Activated B cell treated with CpG ODN at 0.5 μM for 24 hours (primary cell): ENCODE results near the gene CALCOCO1. TPM values are rescaled to one million over a fixed set of nuclear protein-coding genes. Genes with fewer than 3 reads are reported as not detected.
A peak's percentile ranks its signal among the peaks of the same experiment; 100 is the strongest.
"Not testable (repeated sequence)": the region's sequence is repeated elsewhere in the genome, so short reads cannot be mapped to it uniquely, and the experiment has no call there.

ENCODE experiments used
- ATAC-seq: fragments of 200-7000 bp; cut with Tn5 transposase; one replicate; pipeline ENCODE4 v1.10.0; 2021; ENCODE audit warnings: low read depth, mild to moderate bottlenecking, moderate library complexity
- CTCF ChIA-PET: fragments of 350-600 bp; sonication (Branson Sonifier 250); formaldehyde crosslinking; loops from one replicate; lab custom pipeline; 2021; ENCODE audit warnings: antibody characterized with exemption; lab: Charles Lee
- POLR2A ChIA-PET: fragments of 350-600 bp; sonication (Branson Sonifier 250); formaldehyde crosslinking; loops from one replicate; lab custom pipeline; 2021; ENCODE audit warnings: antibody characterized with exemption; lab: Charles Lee
- DNase-seq: peaks from one replicate; pipeline ENCODE4 v3.0.0; 2022
- H3K27ac Mint-ChIP-seq: one replicate; pipeline ENCODE4 v1.8.0; 2020; ENCODE audit warnings: mixed read lengths
- H3K27me3 Mint-ChIP-seq: one replicate; pipeline ENCODE4 v1.8.0; 2021; ENCODE audit warnings: mixed read lengths
- H3K36me3 Mint-ChIP-seq: one replicate; pipeline ENCODE4 v1.8.0; 2021; ENCODE audit warnings: low read depth, mixed read lengths
- H3K4me1 Mint-ChIP-seq: one replicate; pipeline ENCODE4 v1.8.0; 2021; ENCODE audit warnings: mixed read lengths
- H3K4me3 Mint-ChIP-seq: one replicate; pipeline ENCODE4 v1.8.0; 2020; ENCODE audit warnings: mild to moderate bottlenecking, mixed read lengths
- H3K9me3 Mint-ChIP-seq: one replicate; pipeline ENCODE4 v1.8.0; 2020; ENCODE audit warnings: mixed read lengths
- intact Hi-C: fragments of 100-400 bp; cut with micrococcal nuclease; formaldehyde crosslinking; loops from one replicate; pipeline ENCODE4 v1.15.1; 2024
- total RNA-seq: library from RNA; stranded (reverse); gene quantifications from 2 replicates; pipeline ENCODE4 v1.2.3, GENCODE V29; 2022
- TF ChIP-seq, protein P1 (sequence below): fragments of 200-600 bp; IDR thresholded peaks from one replicate; pipeline ENCODE4 v1.8.0; 2022; ENCODE audit warnings: antibody characterized with exemption, mild to moderate bottlenecking

Gene CALCOCO1
- total RNA-seq, 1 donor from 2014 or later = 59.5 TPM

DNA sequence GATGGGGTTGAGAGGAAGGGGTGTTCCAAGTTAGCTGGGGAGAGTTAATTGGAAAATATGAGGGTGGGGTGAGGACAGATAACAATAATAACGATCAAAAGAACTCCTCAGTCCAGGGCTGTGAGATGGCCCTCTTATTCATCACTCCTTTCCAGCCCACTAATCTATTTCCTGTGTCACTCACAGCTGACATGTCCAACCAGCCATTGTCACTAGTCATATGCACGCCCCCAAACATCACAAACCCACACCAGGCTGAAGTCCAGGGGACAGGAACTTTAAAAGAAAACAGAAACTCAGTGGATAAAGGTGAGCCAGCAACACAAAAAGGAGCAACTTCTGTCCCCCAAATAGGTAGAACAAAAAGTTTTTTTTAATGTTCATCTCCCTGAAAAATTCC lies 911 bp downstream of the CALCOCO1 start:
- TF ChIP-seq, protein P1, sequence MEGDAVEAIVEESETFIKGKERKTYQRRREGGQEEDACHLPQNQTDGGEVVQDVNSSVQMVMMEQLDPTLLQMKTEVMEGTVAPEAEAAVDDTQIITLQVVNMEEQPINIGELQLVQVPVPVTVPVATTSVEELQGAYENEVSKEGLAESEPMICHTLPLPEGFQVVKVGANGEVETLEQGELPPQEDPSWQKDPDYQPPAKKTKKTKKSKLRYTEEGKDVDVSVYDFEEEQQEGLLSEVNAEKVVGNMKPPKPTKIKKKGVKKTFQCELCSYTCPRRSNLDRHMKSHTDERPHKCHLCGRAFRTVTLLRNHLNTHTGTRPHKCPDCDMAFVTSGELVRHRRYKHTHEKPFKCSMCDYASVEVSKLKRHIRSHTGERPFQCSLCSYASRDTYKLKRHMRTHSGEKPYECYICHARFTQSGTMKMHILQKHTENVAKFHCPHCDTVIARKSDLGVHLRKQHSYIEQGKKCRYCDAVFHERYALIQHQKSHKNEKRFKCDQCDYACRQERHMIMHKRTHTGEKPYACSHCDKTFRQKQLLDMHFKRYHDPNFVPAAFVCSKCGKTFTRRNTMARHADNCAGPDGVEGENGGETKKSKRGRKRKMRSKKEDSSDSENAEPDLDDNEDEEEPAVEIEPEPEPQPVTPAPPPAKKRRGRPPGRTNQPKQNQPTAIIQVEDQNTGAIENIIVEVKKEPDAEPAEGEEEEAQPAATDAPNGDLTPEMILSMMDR = no peak
- POLR2A ChIA-PET = no interaction called here
- peaks cover 24% of the 10 kb centered on the region for H3K4me1 Mint-ChIP-seq
- CTCF ChIA-PET = interaction anchor here (1.8 to 13.0 kb wide), 2 partner anchors 19 to 51 kb away, joined by 4 to 138 read pairs; partner anchors contain the start of gene ATP5MC2
- ATAC-seq (no peak), DNase-seq (no peak)
- no peak overlapping the region for H3K27ac Mint-ChIP-seq
- no peaks in the 10 kb centered on the region for H3K27me3 Mint-ChIP-seq
- intact Hi-C loops = loop anchor here (2.0 to 10.0 kb wide), 6 partner anchors 16 to 668 kb away; partner anchors contain the start of genes AAAS, CBX5, HNRNPA1 and HOXC4
- no peaks in the 10 kb centered on the region for H3K9me3 Mint-ChIP-seq
- H3K4me3 Mint-ChIP-seq = peak overlapping the region; percentile 97
- peaks cover 37% of the 10 kb centered on the region for H3K36me3 Mint-ChIP-seq

DNA sequence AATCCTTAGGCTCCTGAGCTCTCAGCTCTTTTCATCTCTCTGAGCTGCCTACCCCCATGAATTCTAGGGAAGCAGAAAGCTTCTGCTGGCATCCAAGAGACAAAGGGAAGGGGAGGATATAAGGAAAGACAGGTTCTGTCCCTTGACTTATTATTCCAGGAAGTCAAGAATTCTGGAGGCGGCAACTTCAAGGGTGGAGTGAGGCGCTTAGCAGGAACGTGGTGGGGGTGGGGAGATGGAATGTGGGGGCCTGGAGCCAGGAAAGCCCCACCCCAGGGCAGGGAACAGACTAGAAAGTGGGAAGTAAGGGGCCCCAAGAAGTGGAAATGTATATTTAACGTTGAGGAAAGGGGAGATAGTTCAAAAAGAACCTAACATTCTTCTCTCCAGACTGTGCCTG lies 1.4 kb downstream of the CALCOCO1 start:
- Mint-ChIP-seq H3K36me3 (peaks cover 42% of the 10 kb centered on the region), H3K9me3 (no peaks in the 10 kb centered on the region), H3K4me1 (peaks cover 24% of the 10 kb centered on the region), H3K4me3 (peak overlapping the region; percentile 24), H3K27me3 (no peaks in the 10 kb centered on the region), H3K27ac (no peak overlapping the region)
- TF ChIP-seq, protein P1 = no peak
- CTCF ChIA-PET = interaction anchor here (13.0 kb wide), 1 partner anchor 19 kb away, joined by 138 read pairs; no protein-coding TSS in a partner anchor
- POLR2A ChIA-PET = no interaction called here
- DNase-seq = no peak
- intact Hi-C loops = loop anchor here (2.0 to 10.0 kb wide), 6 partner anchors 17 to 669 kb away; partner anchors contain the start of genes AAAS, CBX5, HNRNPA1 and HOXC4
- no peak for ATAC-seq

DNA sequence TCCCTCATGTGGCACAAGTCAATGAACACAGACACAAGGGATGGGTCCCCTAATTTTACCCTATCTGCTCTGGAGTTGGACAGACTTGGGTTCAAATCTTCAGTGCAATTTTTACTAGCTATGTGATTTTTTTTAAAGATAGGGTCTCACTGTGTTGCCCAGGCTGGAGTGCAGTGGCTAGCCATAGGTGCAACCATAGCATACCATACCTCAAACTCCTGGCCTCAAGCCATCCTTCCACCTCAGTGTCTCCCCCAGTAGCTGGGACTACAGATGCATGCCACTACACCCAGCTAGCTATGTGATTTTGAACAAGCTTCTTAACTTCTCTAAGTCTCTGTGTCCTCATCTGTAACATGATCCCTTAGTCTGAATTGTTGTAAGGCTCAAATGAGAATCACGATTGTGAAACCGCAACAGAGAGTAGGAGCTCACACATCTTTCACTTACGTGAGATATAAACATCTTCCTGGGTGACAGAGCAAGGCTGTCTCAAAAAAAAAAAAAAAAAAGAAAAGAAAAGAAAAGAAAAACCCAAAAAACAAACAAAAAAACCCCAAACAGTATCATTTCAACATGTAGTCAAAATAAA lies 4.7 kb downstream of the CALCOCO1 start:
- ATAC-seq (no peak), DNase-seq (no peak)
- Mint-ChIP-seq H3K9me3 (no peaks in the 10 kb centered on the region), H3K36me3 (peaks cover 59% of the 10 kb centered on the region), H3K27ac (no peak overlapping the region), H3K4me1 (peaks cover 18% of the 10 kb centered on the region), H3K4me3 (no peak overlapping the region), H3K27me3 (no peaks in the 10 kb centered on the region)
- CTCF ChIA-PET = interaction anchor here (1.1 kb wide), 1 partner anchor 21 kb away, joined by 6 read pairs; no protein-coding TSS in a partner anchor
- TF ChIP-seq, protein P1 = no peak
- POLR2A ChIA-PET = no interaction called here
- intact Hi-C loops = loop anchor here (10.0 kb wide), 2 partner anchors 398 to 672 kb away; partner anchors contain the start of gene AAAS

DNA sequence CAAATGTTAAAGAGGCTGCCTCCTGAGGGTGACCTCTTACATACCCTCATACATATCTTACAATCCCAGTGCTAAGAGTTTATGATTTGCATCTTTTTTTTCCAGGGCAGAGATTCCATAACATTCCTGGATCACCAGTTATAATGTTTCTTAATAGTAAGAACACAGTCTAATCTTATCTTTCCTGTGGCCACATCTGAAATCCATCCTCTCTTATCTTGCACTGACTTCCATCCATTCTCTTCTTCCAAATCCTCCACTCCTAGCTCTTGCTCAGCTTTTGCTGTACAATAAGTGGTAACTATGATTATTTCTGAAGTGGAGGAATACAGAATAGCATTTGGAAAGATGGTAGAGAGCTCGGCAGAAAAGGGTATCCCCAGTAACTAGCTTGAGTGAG lies 6.3 kb downstream of the CALCOCO1 start:
- peaks cover 3% of the 10 kb centered on the region for H3K4me1 Mint-ChIP-seq
- H3K4me3 Mint-ChIP-seq = no peak overlapping the region
- DNase-seq (no peak), ATAC-seq (no peak)
- ChIA-PET CTCF (interaction anchor here (1.0 to 1.1 kb wide), 2 partner anchors 12 to 23 kb away, joined by 3 to 4 read pairs; no protein-coding TSS in a partner anchor), POLR2A (no interaction called here)
- no peaks in the 10 kb centered on the region for H3K27me3 Mint-ChIP-seq
- H3K36me3 Mint-ChIP-seq = peaks cover 71% of the 10 kb centered on the region
- H3K27ac Mint-ChIP-seq = no peak overlapping the region
- no peaks in the 10 kb centered on the region for H3K9me3 Mint-ChIP-seq
- intact Hi-C loops = loop anchor here (10.0 kb wide), 2 partner anchors 396 to 674 kb away; partner anchors contain the start of gene AAAS
- TF ChIP-seq, protein P1 = no peak

DNA sequence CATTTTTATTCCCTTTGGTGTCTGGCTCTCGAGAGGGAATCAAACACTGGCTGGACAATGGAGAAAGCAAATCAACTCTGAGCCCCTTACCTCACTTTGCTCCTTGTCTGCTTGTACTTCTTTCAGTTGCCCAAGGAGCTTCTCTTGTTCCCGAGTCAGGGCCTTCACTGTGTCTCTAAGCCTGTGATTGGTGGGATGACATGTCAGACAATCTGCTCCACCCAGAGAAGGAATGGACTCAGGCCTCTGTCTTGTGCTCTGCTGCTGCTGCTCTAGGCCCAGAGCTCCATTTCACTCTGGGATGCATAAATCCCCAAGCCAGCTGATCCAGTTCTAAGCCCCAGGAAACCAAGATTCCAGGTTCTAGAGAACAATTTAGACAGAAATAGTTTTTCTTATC lies 7.6 kb downstream of the CALCOCO1 start:
- Mint-ChIP-seq H3K9me3 (no peaks in the 10 kb centered on the region), H3K36me3 (peaks cover 78% of the 10 kb centered on the region), H3K4me1 (no peaks in the 10 kb centered on the region), H3K27ac (no peak overlapping the region), H3K27me3 (no peaks in the 10 kb centered on the region), H3K4me3 (no peak overlapping the region)
- DNase-seq = no peak
- TF ChIP-seq, protein P1 = no peak
- intact Hi-C loops = loop anchor here (10.0 kb wide), 2 partner anchors 395 to 675 kb away; partner anchors contain the start of gene AAAS
- POLR2A ChIA-PET = no interaction called here
- CTCF ChIA-PET = no interaction called here
- no peak for ATAC-seq

DNA sequence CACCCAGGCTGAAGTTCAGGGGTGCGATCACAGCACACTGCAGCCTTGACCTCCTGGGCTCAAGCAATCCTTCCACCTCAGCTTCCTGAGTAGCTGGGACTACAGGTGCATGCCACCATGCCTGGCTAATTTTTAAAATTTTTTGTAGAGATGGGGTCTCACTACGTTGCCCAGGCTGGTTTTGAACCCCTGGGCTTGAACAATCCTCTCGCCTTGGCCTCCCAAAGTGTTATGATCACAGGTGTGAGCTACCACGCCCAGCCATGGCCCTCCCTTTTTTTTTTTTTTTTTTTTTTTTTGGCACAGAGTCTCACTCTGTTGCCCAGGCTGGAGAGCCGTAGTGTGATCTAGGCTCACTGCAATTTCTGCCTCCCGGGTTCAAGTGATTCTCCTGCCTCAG lies 8.7 kb downstream of the CALCOCO1 start:
- H3K27ac Mint-ChIP-seq, CTCF ChIA-PET, ATAC-seq, H3K27me3 Mint-ChIP-seq, H3K4me3 Mint-ChIP-seq, H3K9me3 Mint-ChIP-seq, H3K4me1 Mint-ChIP-seq, DNase-seq, intact Hi-C loops: not testable (repeated sequence)
- H3K36me3 Mint-ChIP-seq = peaks cover 77% of the 10 kb centered on the region
- POLR2A ChIA-PET = interaction anchor here (0.6 kb wide), 1 partner anchor 454 kb away, joined by 3 read pairs; no protein-coding TSS in a partner anchor
